SK-MEL-5 (cell line): ENCODE results near the gene TRANK1. TPM values are rescaled to one million over a fixed set of nuclear protein-coding genes. Genes with fewer than 3 reads are reported as not detected.

Experiments
- DNase-seq: peaks from one replicate; pipeline ENCODE4 v3.0.0-alpha.2; 2016; ENCODE audit warnings: low read depth, low spot score
- in situ Hi-C: cut with HindIII; loops from 2 replicates; pipeline ENCODE4 v1.10.0; 2016; ENCODE audit warnings: low sequenced_read_pairs, high pct_unique_total_duplicates, low pct_unique_long_range_greater_than_20kb
- total RNA-seq: library from RNA; depleted of rRNA; stranded (reverse); fragments of >200 nt; shearing (Covaris generic); gene quantifications from 2 replicates; pipeline ENCODE4 v1.2.3, GENCODE V29; 2014

Gene TRANK1
- total RNA-seq, 1 experiment from 2014 or later, result 4.0 TPM

DNA sequence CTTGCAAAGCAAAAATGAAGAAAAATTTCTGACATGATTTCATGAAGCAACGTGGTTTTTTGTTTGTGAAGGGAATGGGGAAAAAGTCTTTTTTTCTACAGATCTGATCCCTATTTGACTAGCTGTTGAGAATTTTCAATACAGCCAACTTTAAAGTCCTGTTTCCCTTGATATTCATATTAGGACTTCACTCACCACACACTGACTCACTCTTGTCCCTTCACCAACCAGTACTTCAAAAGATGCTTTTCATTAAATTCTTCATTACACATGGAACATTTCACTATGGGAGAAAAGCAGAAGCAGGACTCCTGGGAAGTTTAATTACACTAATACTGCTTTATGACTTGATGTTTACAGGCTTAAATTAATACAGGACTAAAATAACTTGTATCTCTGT lies 16.6 kb downstream of the TRANK1 start:
- in situ Hi-C loops, result no loop called here
- no peak for DNase-seq

DNA sequence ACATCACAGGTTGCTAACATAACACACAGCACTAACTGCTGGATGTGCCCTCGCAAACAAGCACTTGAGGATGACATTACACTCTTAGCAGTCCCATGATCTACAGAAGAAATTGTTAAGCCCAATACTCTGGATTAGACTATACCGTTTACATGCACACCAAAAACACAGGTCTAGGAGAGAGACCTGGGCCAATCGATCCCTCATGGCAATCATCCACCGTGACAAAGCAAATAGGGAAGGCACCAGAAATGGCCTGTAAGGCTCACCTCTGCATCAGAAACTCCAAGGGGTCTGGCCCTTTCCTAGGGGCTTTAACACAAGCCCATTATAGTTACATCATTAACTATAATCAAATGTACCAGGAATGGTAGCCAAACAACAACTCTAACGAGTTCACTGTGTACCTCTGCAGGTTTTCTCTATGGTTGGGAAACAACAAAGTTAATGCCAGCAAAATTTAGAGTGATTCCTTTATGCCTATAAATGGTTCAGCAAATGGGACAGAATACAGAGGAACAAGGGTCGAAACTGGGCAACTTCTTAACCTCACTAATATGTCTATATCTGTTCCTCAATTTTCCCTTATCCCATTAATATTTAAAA lies 18.5 kb downstream of the TRANK1 start:
- no peak for DNase-seq
- in situ Hi-C loops, result no loop called here

DNA sequence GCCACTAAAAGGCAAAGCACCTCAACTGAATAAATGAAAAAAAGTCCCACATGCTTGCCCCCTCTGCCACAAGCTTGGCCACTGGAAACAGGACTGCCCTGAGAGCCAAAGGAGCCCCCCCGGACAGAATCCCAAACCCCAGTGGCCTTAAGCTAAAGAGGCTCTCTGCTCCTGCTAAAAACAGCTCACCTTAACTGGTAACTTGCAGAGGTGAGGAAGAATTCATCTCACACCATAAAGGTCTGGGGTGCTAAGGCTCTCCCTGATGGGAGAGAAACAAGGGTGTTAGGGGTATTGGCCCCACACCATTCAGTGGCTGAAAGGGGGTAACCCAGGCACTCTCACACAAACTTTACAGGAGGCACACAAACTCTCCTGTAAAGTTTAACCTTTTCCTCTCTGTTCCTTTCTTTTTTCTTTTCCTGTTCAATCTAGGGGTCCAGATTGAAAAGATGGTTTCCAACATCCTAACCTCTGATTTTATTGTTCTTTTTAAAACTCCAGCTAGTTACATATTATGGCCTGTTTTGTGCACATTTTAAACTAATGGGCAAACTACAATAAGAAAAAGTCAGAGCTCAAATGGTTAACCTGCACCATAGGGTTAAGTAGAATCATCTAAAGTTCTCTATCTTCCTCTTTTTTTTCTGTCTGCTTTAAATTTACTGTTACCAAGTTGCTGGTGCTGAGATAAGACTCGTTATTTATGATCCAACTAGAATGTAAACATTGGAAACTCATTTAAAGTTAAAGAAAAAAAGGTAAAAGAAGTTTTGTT lies 19.9 kb downstream of the TRANK1 start:
- no peak for DNase-seq
- in situ Hi-C loops, result no loop called here

DNA sequence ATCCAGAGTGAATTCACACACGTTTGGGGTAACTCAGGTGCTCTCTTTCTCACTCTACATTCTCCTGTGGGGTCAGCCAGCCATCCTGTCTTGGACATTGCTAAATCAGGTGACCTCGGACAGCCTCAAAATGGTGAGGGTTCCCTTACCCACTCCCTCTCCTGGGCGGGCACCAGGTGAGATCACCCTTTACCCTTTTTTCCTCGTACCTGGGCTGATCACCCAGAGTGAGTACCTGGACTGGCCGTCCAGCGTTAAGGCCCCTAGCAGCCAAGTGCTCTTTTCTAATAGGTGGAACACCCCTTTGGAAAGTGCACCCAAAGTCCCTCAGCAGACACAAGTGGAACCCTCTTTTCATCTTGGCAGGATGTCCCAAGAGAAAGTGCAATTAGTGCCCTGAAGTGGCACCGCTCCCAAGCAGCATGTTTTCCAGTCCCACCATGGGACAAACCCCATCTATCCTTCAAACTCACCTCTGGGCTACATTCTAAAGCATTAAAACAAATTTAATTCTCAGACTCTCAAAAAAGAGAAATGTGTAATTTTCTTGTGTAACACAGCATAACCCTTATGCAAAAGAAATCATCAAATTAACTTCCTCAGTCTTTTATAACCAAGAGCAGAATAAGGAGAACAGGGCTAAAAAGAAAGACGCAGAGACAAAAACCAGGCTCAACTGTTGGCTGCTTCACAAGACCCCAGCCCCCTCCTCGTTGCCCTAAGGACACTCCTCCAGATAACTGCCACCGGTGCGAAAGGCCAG lies 20.7 kb downstream of the TRANK1 start:
- in situ Hi-C loops, result no loop called here
- no peak for DNase-seq

DNA sequence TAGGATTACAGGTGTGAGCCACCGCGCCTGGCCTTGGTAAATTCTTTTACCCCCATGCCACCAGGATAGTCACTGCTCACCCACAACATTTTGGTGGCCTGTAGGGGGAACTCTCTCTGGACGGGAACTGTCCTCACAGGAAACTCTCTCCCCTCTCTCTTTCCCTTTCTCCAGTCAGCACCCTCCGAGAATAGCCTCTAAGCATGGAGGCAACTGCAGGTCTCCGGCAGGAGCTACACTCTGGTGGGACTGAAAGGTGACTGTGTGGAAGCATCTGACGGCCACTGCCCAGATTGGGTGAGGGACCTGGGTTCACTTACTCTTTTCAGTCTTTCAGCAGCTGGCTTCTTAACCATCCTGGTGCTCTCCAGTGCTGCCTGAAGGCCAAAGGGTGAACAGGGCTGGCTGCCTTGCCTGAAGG lies 21.3 kb downstream of the TRANK1 start:
- in situ Hi-C loops, result no loop called here
- DNase-seq, result no peak

DNA sequence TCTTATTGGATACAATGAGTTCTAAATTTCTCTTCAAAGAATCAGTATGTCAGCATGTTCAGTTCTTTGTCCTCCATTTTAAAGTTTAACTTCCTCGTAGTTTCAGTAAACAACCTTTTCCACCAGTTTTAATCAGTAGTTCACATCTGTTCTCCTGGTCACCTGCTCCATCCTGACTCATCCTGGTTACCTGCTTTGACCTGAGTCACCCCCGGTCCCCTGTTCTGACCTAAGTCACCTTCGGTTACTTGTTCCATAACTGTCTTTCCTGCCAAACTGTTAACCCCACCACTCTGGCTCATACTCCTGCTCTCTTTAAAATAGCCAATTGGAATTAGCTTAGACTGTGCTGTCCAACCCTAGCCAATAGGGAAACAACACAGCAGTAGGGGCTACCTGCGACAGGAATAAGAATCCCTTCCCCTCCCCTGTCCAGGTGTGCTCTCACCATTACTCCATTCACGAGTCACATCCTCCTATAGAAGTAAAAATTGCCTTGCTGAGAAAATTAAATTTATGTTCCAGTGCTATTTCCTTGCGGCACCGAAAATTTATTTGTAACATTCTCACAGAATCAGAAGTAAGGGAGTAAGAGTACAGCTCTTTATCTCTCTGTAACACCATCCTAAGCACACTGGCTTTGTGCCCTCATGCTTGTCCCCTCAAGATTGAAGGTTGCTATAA lies 23.8 kb downstream of the TRANK1 start:
- in situ Hi-C loops, result no loop called here
- no peak for DNase-seq

DNA sequence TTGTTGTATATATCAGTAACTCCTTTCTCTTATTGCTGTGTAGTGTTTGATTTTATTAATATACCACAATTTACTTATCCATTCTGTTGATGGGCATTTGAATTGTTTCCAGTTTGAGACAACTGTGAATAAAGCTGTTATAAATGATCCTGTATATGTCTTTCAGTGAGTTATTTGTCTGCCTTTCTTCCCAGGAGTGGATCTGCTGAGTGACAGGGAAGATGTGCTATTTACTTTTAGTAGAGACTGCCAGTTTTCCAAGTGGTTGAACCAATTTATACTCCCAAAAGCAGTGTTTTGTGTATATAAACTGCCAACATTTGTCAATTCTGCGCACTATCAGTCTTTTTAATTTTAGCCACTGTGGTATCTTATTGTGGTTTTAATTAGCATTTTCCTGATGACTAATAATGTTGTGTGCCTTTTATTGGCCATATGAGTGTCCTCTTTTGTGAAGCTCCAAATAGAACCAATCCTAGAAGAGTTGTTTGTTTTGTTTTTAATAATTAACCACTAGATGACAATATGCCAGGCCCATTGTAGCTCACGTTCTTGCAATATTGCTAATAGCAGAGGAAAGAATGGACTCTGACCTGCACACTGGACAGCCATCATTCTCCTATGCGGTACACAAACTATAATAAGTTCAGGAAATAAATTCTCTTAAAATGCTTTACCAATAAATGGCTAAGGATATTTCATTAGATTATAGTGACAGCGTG lies 25.3 kb downstream of the TRANK1 start:
- in situ Hi-C loops, result no loop called here
- no peak for DNase-seq

DNA sequence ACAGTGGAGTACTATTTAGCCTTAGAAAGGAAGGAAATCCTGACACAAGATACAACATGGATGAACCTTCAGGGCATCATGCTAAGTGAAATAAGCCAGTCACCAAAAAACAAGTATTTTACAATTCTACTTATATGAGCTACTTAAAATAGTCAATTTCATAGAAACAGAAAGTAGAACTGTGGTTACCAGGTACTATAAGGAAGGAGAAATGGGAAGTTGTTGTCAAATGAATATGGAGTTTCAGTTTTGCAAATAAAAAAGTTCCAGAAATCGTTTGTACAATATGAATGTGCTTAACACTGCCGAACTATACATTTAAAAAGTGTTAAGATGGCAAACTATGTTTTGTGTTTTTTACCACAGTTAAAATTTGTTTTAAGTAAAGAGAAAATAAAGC lies 26.8 kb downstream of the TRANK1 start:
- no peak for DNase-seq
- in situ Hi-C loops, result no loop called here

DNA sequence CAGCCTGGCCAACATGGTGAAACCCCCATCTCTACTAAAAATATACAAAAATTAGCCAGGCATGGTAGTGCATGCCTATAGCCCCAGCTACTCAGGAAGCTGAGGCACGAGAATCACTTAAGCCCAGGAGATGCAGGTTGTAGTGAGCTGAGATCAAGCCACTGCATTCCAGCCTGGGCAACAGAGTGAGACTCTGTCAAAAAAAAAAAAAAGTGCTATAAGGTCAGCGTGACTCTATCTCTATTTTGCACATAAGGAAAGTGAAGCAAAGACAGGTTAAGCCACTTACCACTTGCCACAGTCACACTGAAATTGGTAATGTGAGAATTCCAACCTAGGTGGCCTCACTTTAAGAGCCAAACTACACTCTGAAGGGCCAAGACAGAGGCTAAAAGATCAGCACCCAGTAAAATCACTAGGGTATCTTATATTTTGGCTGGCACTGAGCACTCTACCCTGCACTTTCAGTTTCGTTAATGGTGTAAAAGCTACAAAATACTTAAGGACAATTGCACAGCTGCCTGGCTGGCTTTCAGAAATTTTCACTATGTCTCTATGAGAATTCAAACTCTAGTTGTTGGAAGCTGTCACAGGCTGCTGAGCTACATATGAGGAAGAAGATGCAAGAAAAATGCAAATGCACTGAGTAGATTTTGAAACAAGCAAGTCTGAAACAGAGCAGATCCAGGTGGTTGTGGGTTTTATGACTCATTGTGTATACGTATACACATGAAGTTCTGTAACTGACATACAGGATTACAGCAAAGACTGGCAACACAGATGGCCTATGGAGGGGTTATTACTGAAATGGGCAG lies 32.7 kb downstream of the TRANK1 start:
- DNase-seq, result no peak

DNA sequence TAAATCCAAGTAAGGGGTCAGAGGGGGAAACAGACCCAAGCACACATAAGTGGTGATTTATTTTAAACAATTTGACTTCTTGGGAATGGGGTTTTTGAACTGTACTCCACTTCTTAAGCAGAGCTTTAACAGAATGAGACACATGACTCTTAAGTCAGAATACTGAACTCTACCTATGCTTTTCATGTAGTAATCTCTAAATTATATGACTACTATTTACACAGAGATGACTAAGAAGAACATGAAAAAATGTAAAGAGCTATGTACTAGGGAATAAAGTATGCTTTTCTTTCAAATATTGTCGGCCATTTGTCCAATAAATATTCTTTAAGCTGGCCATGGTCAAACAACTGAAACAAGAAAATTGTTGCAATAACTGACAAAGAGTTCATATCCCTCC lies 35.2 kb downstream of the TRANK1 start:
- no peak for DNase-seq
- in situ Hi-C loops, result no loop called here

More for the DNA sequence above, 32.7 kb downstream of the TRANK1 start:
- in situ Hi-C loops, result no loop called here

DNA sequence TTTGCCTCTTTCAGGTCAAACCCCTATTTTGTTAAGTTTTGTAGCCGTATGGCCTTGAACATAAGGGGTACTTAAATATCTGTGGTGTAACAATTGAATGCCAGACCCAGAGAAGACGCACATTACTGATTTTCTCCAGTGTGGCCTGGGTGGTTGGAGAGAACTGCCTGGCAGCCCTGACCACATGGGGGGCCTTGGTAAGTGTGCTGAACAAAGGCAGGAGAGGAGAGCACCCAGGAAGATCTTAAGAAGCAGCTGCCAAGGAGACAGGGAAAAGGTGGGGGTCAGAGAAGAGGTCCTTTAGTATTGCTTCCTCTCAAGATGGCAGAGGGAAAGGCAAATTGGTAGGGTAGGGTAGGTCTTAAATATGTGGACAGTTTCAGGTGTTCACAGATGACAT lies 35.7 kb downstream of the TRANK1 start:
- no peak for DNase-seq
- in situ Hi-C loops, result no loop called here

DNA sequence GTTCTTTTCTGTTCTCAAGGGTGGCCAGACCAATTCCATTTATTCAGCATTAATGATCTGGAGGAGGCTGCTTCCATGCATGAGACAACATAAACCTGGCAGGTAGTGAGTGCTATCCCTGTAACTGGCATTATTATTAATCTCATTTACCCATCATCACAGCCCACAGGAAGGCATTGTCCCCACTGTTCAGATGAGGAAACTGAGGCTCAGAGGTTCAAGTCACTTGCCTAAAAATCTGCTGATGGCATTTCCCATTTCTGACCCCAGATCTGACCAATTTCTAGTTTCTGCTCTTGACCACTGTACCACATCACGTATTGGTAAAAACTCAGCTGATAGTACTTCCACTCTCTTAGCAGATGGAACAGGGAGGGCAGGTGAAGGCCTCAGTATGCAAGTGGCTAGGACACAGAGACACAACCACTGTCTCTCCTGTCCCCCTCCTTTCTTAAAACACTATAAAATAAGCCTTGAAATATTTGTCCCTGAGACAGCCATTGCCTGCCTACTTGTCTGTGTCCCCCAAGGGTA lies 36.1 kb downstream of the TRANK1 start:
- no peak for DNase-seq
- in situ Hi-C loops, result no loop called here

DNA sequence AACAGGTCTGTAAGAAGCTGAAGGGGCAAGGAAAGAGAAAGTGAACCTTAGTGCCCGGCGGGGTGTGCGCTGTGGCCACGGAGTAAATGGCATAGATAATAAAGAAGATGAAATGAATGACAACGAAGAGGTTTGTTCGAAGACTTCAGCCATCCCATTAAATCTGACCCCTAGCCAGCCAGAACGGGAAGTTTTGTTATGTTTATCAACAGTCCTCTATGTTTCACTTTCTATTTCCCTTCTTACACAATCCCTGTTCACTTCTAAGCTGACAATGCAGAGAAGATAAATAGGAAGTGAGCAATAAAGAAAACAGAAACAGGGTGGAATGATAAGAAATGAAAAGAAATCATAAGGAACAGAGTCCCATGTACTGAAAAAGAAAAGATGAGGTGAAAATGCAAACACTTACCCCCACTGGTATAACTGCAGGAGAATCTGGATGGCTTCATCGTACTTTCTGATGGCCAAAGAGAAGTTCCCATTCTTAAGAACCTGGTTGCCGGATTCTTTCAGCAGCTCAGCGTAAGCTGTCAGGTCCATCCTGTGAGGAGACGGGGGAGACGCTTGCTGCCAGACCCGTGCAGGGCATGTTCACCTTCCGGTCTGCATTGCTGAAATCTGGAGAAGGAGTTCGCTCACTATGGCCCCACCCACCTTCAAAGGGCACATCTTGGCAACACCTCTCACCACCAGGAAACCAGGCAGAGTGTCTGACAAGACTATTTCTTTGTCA lies 36.8 kb downstream of the TRANK1 start:
- DNase-seq, result peak; percentile 72
- in situ Hi-C loops, result no loop called here

DNA sequence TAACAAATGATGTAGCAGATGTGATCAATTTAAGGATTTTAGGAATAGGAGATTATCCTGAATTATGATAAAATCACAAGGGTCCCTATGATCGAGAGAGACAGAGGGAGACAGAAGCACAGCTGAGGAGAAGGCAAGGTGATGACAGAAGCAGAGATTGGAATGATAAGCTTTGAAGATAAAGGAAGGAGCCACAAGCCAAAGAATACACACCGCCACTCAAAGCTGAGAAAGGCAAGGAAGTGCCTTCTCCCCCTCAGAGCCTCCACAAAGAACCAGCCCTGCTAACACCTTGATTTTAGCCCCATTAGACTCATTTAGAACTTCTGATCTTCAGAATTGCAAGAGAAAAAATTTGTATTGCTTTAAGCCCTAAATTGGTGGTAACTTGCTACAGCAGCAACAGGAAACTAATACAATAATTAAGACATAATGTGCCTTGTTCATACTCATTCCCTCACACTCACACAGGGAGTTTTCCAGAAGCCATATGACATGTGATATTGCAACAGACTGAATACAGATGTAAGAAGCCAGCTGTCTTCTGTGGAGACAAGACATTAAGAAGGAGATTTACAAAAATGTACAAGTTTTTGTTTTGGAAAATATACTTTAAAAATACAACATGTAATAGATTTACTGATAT lies 38.2 kb downstream of the TRANK1 start:
- in situ Hi-C loops, result no loop called here
- DNase-seq, result no peak

DNA sequence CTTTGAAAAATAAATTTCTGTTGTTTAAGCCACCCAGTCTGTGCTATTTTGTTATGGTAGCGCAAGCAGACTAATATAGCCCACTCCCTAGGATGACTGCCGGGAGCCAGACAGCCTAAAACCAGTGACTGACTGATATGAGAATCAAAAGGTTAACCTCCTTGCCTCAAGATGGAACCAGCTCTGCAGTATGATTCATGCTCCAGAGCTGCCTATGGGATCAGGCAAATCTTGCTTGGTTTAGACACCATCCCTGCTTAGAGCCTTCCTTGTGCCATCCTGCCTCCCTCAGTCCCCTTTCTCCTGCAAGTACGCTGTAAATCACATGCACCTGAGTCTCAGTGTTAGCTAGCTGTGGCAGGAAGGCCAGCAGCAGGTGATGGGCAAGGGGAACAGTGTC lies 39.3 kb downstream of the TRANK1 start:
- in situ Hi-C loops, result no loop called here
- DNase-seq, result no peak

DNA sequence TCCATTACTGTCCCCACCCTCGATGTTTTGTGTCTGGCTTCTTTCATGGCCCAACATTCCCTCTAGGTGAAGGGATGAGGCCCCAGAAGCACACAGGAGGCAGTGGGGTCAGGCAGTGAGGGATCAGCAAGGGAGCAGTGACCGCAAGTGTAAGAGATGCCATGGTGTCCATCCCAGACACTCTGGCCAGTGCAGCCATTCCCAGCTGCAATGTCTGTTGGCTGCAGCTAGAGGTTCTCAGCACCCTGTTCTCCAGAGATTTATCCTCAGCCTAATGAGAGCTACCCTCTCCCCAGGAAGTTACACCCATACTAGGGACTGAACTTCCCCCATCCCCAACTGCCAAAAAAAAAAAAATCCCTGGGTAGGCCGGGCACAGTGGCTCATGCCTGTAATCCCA lies 40.2 kb downstream of the TRANK1 start:
- peak; percentile 64 for DNase-seq
- in situ Hi-C loops, result no loop called here
